Fibroblast of mammary gland (primary cell): Measurements from ENCODE around the gene TRAF5.
A peak's percentile ranks its signal among the peaks of the same experiment; 100 is the strongest.
"Not testable (repeated sequence)": the region's sequence is repeated elsewhere in the genome, so short reads cannot be mapped to it uniquely, and the experiment has no call there.

Experiments used
- DNase-seq: peaks from one replicate; pipeline ENCODE4 v3.0.0-alpha.2; 2010; ENCODE audit warnings: low read depth
- H3K4me3 ChIP-seq: 2 replicates; pipeline ENCODE4 v1.5.1; 2011; ENCODE audit warnings: low read depth, mild to moderate bottlenecking, low read length, moderate library complexity; ENCODE audit not compliant: control insufficient read depth
- CTCF ChIP-seq: conservative IDR thresholded peaks from 2 replicates; pipeline ENCODE4 v1.5.1; 2011; ENCODE audit warnings: low read depth, low read length, inconsistent platforms; ENCODE audit not compliant: control insufficient read depth, insufficient read depth

TRAF5 gene

GRCh38 chr1:211406086-211406485, 79.5 kb downstream of the TRAF5 start:
- H3K4me3 ChIP-seq, DNase-seq: not testable (repeated sequence)

- not testable (repeated sequence) for DNase-seq, H3K4me3 ChIP-seq
Observed at GRCh38 chr1:211407749-211408148, 81.1 kb downstream of the TRAF5 start.

- H3K4me3 ChIP-seq = no peak overlapping the region
- no peak for DNase-seq
- TF ChIP-seq CTCF = no peak
Observed at GRCh38 chr1:211411639-211412038, 85.0 kb downstream of the TRAF5 start.

GRCh38 chr1:211415700-211416099, 89.1 kb downstream of the TRAF5 start:
- no peak for TF ChIP-seq CTCF

GRCh38 chr1:211416246-211416627, 89.6 kb downstream of the TRAF5 start:
- not testable (repeated sequence) for H3K4me3 ChIP-seq, DNase-seq

More at GRCh38 chr1:211415700-211416099, 89.1 kb downstream of the TRAF5 start:
- H3K4me3 ChIP-seq = no peak overlapping the region
- no peak for DNase-seq

- H3K4me3 ChIP-seq = not testable (repeated sequence)
- peak; percentile 76 for DNase-seq
Observed at GRCh38 chr1:211416628-211417323, 90.1 kb downstream of the TRAF5 start.

GRCh38 chr1:211420389-211420788, 93.8 kb downstream of the TRAF5 start:
- peak; percentile 34 for DNase-seq
- no peak overlapping the region for H3K4me3 ChIP-seq
- no peak for TF ChIP-seq CTCF

- no peak overlapping the region for H3K4me3 ChIP-seq
- DNase-seq = peak; percentile 31
- TF ChIP-seq CTCF = no peak
Observed at GRCh38 chr1:211420845-211421454, 94.3 kb downstream of the TRAF5 start.

GRCh38 chr1:211424018-211424417, 97.4 kb downstream of the TRAF5 start:
- H3K4me3 ChIP-seq = no peak overlapping the region
- no peak for TF ChIP-seq CTCF
- no peak for DNase-seq
